ENCODE results near the gene TBCK. TPM values are rescaled to one million over a fixed set of nuclear protein-coding genes. Genes with fewer than 3 reads are reported as not detected.

The TBCK gene
- total RNA-seq, 1 donor from 2014 or later, result 81.4 TPM

- H3K4me3 Mint-ChIP-seq (ENCODE audit: unreplicated experiment), result no peak overlapping the region
- peaks cover 4% of the 10 kb centered on the region for H3K27me3 Mint-ChIP-seq (ENCODE audit: unreplicated experiment)
- DNase-seq, result no peak
- no peaks in the 10 kb centered on the region for H3K9me3 Mint-ChIP-seq (ENCODE audit: unreplicated experiment)
- peaks cover 10% of the 10 kb centered on the region for H3K4me1 Mint-ChIP-seq (ENCODE audit: low read depth, unreplicated experiment)
- no peak for TF ChIP-seq CTCF (IDR thresholded peaks at IDR 0.05; ENCODE audit: partially characterized antibody, unreplicated experiment)
- H3K36me3 Mint-ChIP-seq (ENCODE audit: unreplicated experiment), result peaks cover 3% of the 10 kb centered on the region
- peak overlapping the region; percentile 82 for H3K27ac Mint-ChIP-seq (ENCODE audit: unreplicated experiment)
These were observed 12.3 kb downstream of the TBCK start for GRCh38 chr4:106303548-106304281.

- no peak for TF ChIP-seq CTCF (IDR thresholded peaks at IDR 0.05; ENCODE audit: partially characterized antibody, unreplicated experiment)
- H3K27ac Mint-ChIP-seq (ENCODE audit: unreplicated experiment), result peak overlapping the region; percentile 50
These were observed 14.0 kb downstream of the TBCK start for GRCh38 chr4:106302062-106302438.

GRCh38 chr4:106301393-106302061, 14.5 kb downstream of the TBCK start:
- no peak for DNase-seq
- peaks cover 3% of the 10 kb centered on the region for H3K36me3 Mint-ChIP-seq (ENCODE audit: unreplicated experiment)
- H3K27me3 Mint-ChIP-seq (ENCODE audit: unreplicated experiment), result peaks cover 4% of the 10 kb centered on the region
- no peak overlapping the region for H3K27ac Mint-ChIP-seq (ENCODE audit: unreplicated experiment)
- H3K9me3 Mint-ChIP-seq (ENCODE audit: unreplicated experiment), result no peaks in the 10 kb centered on the region
- H3K4me3 Mint-ChIP-seq (ENCODE audit: unreplicated experiment), result no peak overlapping the region
- H3K4me1 Mint-ChIP-seq (ENCODE audit: low read depth, unreplicated experiment), result peaks cover 10% of the 10 kb centered on the region
- TF ChIP-seq CTCF (IDR thresholded peaks at IDR 0.05; ENCODE audit: partially characterized antibody, unreplicated experiment), result no peak

More at GRCh38 chr4:106302062-106302438, 14.0 kb downstream of the TBCK start:
- peaks cover 3% of the 10 kb centered on the region for H3K36me3 Mint-ChIP-seq (ENCODE audit: unreplicated experiment)
- no peak for DNase-seq
- H3K27me3 Mint-ChIP-seq (ENCODE audit: unreplicated experiment), result peaks cover 4% of the 10 kb centered on the region
- peaks cover 10% of the 10 kb centered on the region for H3K4me1 Mint-ChIP-seq (ENCODE audit: low read depth, unreplicated experiment)
- H3K4me3 Mint-ChIP-seq (ENCODE audit: unreplicated experiment), result no peak overlapping the region
- H3K9me3 Mint-ChIP-seq (ENCODE audit: unreplicated experiment), result no peaks in the 10 kb centered on the region

- Mint-ChIP-seq H3K9me3 (ENCODE audit: unreplicated experiment) (no peaks in the 10 kb centered on the region), H3K27ac (ENCODE audit: unreplicated experiment) (no peak overlapping the region), H3K4me3 (ENCODE audit: unreplicated experiment) (no peak overlapping the region), H3K4me1 (ENCODE audit: low read depth, unreplicated experiment) (peaks cover 10% of the 10 kb centered on the region), H3K36me3 (ENCODE audit: unreplicated experiment) (peaks cover 3% of the 10 kb centered on the region), H3K27me3 (ENCODE audit: unreplicated experiment) (peaks cover 4% of the 10 kb centered on the region)
- TF ChIP-seq CTCF (IDR thresholded peaks at IDR 0.05; ENCODE audit: partially characterized antibody, unreplicated experiment), result no peak
- no peak for DNase-seq
These were observed 16.0 kb downstream of the TBCK start for GRCh38 chr4:106299977-106300376.

Data from glutamatergic neuron (in vitro differentiated cells).